Tracheal epithelial cell (primary cell): ENCODE data around the gene LPA. TPM values are rescaled to one million over a fixed set of nuclear protein-coding genes. Genes with fewer than 3 reads are reported as not detected.

Experiments
- total RNA-seq: library from RNA; depleted of rRNA; stranded (reverse); fragments of >200 nt; gene quantifications from 2 replicates; pipeline ENCODE4 v1.2.1, GENCODE V29; 2014

LPA gene, protein sequence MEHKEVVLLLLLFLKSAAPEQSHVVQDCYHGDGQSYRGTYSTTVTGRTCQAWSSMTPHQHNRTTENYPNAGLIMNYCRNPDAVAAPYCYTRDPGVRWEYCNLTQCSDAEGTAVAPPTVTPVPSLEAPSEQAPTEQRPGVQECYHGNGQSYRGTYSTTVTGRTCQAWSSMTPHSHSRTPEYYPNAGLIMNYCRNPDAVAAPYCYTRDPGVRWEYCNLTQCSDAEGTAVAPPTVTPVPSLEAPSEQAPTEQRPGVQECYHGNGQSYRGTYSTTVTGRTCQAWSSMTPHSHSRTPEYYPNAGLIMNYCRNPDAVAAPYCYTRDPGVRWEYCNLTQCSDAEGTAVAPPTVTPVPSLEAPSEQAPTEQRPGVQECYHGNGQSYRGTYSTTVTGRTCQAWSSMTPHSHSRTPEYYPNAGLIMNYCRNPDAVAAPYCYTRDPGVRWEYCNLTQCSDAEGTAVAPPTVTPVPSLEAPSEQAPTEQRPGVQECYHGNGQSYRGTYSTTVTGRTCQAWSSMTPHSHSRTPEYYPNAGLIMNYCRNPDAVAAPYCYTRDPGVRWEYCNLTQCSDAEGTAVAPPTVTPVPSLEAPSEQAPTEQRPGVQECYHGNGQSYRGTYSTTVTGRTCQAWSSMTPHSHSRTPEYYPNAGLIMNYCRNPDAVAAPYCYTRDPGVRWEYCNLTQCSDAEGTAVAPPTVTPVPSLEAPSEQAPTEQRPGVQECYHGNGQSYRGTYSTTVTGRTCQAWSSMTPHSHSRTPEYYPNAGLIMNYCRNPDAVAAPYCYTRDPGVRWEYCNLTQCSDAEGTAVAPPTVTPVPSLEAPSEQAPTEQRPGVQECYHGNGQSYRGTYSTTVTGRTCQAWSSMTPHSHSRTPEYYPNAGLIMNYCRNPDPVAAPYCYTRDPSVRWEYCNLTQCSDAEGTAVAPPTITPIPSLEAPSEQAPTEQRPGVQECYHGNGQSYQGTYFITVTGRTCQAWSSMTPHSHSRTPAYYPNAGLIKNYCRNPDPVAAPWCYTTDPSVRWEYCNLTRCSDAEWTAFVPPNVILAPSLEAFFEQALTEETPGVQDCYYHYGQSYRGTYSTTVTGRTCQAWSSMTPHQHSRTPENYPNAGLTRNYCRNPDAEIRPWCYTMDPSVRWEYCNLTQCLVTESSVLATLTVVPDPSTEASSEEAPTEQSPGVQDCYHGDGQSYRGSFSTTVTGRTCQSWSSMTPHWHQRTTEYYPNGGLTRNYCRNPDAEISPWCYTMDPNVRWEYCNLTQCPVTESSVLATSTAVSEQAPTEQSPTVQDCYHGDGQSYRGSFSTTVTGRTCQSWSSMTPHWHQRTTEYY (N-terminal part only)
- total RNA-seq: 0.24 TPM in 1 of 2 replicates, not detected in the other

DNA sequence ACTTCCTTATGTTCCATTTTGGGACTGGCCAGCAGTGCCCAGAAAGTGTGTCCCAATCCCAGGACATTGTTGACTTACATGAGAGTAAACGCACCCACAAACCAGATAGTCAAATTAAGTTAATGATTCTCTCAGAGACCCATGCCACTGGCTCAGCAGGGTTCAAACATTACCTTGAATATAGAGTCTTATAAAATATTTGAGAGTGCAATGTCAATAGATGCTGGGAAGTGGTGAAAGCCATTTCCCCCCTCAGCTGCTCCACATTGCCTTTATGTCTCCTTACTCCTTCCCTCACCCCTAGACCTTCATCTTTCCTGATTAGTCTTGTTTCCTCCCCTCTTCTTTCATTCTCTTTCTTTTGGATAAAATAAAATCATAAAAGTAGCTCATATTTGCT lies at the start of gene LPA:
LPA (minus strand) TSS at position 78 of the 400 bp plus-strand sequence; CDS start at position 17, 61 bp downstream.

DNA sequence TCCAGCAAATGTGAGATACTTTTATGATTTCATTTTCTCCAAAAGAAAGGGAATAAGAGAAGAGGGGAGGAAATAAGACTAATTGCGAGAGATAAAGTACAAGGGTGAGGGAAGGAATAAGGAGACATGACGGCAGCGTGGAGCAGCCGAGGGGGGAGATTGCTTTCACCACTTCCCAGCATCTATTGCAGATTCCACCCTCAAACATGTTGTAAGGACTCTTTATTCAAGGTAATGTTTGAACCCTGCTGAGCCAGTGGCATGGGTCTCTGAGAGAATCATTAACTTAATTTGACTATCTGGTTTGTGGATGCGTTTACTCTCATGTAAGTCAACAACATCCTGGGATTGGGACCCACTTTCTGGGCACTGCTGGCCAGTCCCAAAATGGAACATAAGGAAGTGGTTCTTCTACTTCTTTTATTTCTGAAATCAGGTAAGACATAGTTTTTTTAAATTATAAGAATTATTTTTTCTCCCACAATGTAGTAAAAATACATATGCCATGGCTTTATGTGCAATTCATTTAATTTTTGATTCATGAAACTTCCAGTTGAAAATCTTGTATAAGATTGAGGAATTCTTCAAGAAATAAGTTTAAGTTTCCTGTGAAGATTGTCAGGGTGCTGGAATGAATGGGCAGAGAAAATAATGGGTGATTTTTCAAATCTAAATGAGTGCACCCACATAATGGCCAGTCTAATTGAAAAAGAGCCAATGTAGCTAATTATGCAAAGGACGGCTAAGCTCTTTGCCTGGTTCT lies 38.0 kb upstream of the LPA start, which contains the start of gene PLG:
PLG (plus strand) TSS at position 327 of the 763 bp plus-strand sequence; CDS start at position 388, 61 bp downstream.

Other genes with a start within 250 kb of the LPA start
- not detected in 2 replicates for gene PLG, start 38.0 kb upstream of the LPA start, total RNA-seq